AG04449 (cell line): ENCODE measurements around the gene C10orf67.

ENCODE experiments used
- CTCF ChIA-PET: fragments of 350-600 bp; formaldehyde crosslinking; extraction: SDS; loops from one replicate; lab custom pipeline; 2021; ENCODE audit warnings: antibody characterized with exemption; lab: Yijun Ruan, JAX
- POLR2A ChIA-PET: fragments of 400-600, 350-600 bp; formaldehyde crosslinking; extraction: SDS; loops from one replicate; lab custom pipeline; 2020; ENCODE audit warnings: antibody characterized with exemption, inconsistent platforms; lab: Yijun Ruan, JAX
- DNase-seq: peaks from one replicate; pipeline ENCODE4 v3.0.0-alpha.2; 2010; ENCODE audit warnings: low read depth, low spot score
- H3K4me3 ChIP-seq: 2 replicates; pipeline ENCODE4 v1.5.1; 2011; ENCODE audit warnings: low read depth, mild to moderate bottlenecking, control low read depth, low read length
- CTCF ChIP-seq: IDR thresholded peaks from one replicate; pipeline ENCODE4 v1.5.1; 2011; ENCODE audit warnings: mild to moderate bottlenecking, moderate library complexity, low read length, control low read depth, inconsistent platforms; ENCODE audit not compliant: insufficient read depth; ENCODE audit errors: missing control alignments

The C10orf67 gene

GRCh38 chr10:23319835-23320234 lies 24.8 kb downstream of the C10orf67 start:
- CTCF ChIA-PET, result interaction anchor here (11.8 kb wide), 1 partner anchor 208 kb away, joined by 197 read pairs; no protein-coding TSS in a partner anchor
- no peak for TF ChIP-seq CTCF
- POLR2A ChIA-PET, result no interaction called here
- H3K4me3 ChIP-seq, result no peak overlapping the region
- DNase-seq, result no peak

- CTCF ChIA-PET, result interaction anchor here (11.8 kb wide), 1 partner anchor 210 kb away, joined by 197 read pairs; no protein-coding TSS in a partner anchor
- POLR2A ChIA-PET, result no interaction called here
- TF ChIP-seq CTCF, result no peak
- H3K4me3 ChIP-seq, result no peak overlapping the region
- DNase-seq, result no peak
Observed at GRCh38 chr10:23318359-23318758, 26.2 kb downstream of the C10orf67 start.

GRCh38 chr10:23317416-23317815 lies 27.2 kb downstream of the C10orf67 start:
- POLR2A ChIA-PET, result no interaction called here
- TF ChIP-seq CTCF, result no peak
- CTCF ChIA-PET, result interaction anchor here (3.3 to 11.8 kb wide), 2 partner anchors 41 to 210 kb away, joined by 19 to 197 read pairs; no protein-coding TSS in a partner anchor

GRCh38 chr10:23316406-23316805 lies 28.2 kb downstream of the C10orf67 start:
- no peak for TF ChIP-seq CTCF

More at GRCh38 chr10:23317416-23317815, 27.2 kb downstream of the C10orf67 start:
- no peak for DNase-seq
- no peak overlapping the region for H3K4me3 ChIP-seq

GRCh38 chr10:23315966-23316365 lies 28.6 kb downstream of the C10orf67 start:
- ChIA-PET POLR2A (interaction anchor here (0.6 kb wide), 1 partner anchor 94 kb away, joined by 3 read pairs; no protein-coding TSS in a partner anchor), CTCF (interaction anchor here (0.8 to 11.8 kb wide), 12 partner anchors 8 to 221 kb away, joined by 3 to 197 read pairs (median 6); partner anchors contain the start of gene OTUD1)

More at GRCh38 chr10:23316406-23316805, 28.2 kb downstream of the C10orf67 start:
- CTCF ChIA-PET, result interaction anchor here (0.8 to 11.8 kb wide), 6 partner anchors 42 to 221 kb away, joined by 3 to 197 read pairs (median 6); no protein-coding TSS in a partner anchor
- POLR2A ChIA-PET, result interaction anchor here (0.6 kb wide), 1 partner anchor 94 kb away, joined by 3 read pairs; no protein-coding TSS in a partner anchor
- H3K4me3 ChIP-seq, result no peak overlapping the region
- no peak for DNase-seq

More at GRCh38 chr10:23315966-23316365, 28.6 kb downstream of the C10orf67 start:
- no peak overlapping the region for H3K4me3 ChIP-seq
- no peak for DNase-seq
- no peak for TF ChIP-seq CTCF
